ENCODE measurements around the gene POLR1C. TPM values are rescaled to one million over a fixed set of nuclear protein-coding genes. Genes with fewer than 3 reads are reported as not detected.

POLR1C gene
- total RNA-seq, 1 donor from 2014 or later = 39.5 TPM

- no peak for TF ChIP-seq CTCF (IDR thresholded peaks at IDR 0.05; ENCODE audit: unreplicated experiment)
- Mint-ChIP-seq H3K4me1 (no peaks in the 10 kb centered on the region), H3K9me3 (no peaks in the 10 kb centered on the region), H3K27me3 (ENCODE audit: low read depth) (no peaks in the 10 kb centered on the region), H3K27ac (no peak overlapping the region), H3K4me3 (no peak overlapping the region), H3K36me3 (no peaks in the 10 kb centered on the region)
- DNase-seq (ENCODE audit: low spot score in 2 of 2, unreplicated experiment in 2 of 2) = no peak
Measured at GRCh38 chr6:43469947-43470346, 46.9 kb upstream of the POLR1C start.

- DNase-seq (ENCODE audit: low spot score in 2 of 2, unreplicated experiment in 2 of 2) = no peak
- Mint-ChIP-seq H3K4me1 (no peaks in the 10 kb centered on the region), H3K27ac (no peak overlapping the region), H3K9me3 (no peaks in the 10 kb centered on the region), H3K36me3 (no peaks in the 10 kb centered on the region), H3K4me3 (no peak overlapping the region), H3K27me3 (ENCODE audit: low read depth) (no peaks in the 10 kb centered on the region)
- TF ChIP-seq CTCF (IDR thresholded peaks at IDR 0.05; ENCODE audit: unreplicated experiment) = no peak
Measured at GRCh38 chr6:43471399-43471798, 45.5 kb upstream of the POLR1C start.

GRCh38 chr6:43472515-43472914 is 44.4 kb upstream of the POLR1C start:
- Mint-ChIP-seq H3K9me3 (no peaks in the 10 kb centered on the region), H3K36me3 (no peaks in the 10 kb centered on the region), H3K4me1 (peaks cover 6% of the 10 kb centered on the region), H3K4me3 (no peak overlapping the region), H3K27ac (no peak overlapping the region), H3K27me3 (ENCODE audit: low read depth) (no peaks in the 10 kb centered on the region)
- TF ChIP-seq CTCF (IDR thresholded peaks at IDR 0.05; ENCODE audit: unreplicated experiment) = no peak
- DNase-seq (ENCODE audit: low spot score in 2 of 2, unreplicated experiment in 2 of 2) = no peak

GRCh38 chr6:43475516-43475915 is 41.4 kb upstream of the POLR1C start:
- TF ChIP-seq CTCF (IDR thresholded peaks at IDR 0.05; ENCODE audit: unreplicated experiment) = no peak
- H3K27me3 Mint-ChIP-seq (ENCODE audit: low read depth) = no peaks in the 10 kb centered on the region
- no peaks in the 10 kb centered on the region for H3K9me3 Mint-ChIP-seq
- no peaks in the 10 kb centered on the region for H3K36me3 Mint-ChIP-seq
- H3K4me1 Mint-ChIP-seq = peaks cover 29% of the 10 kb centered on the region
- H3K4me3 Mint-ChIP-seq = no peak overlapping the region
- no peak for DNase-seq (ENCODE audit: low spot score in 2 of 2, unreplicated experiment in 2 of 2)
- H3K27ac Mint-ChIP-seq = no peak overlapping the region

- no peaks in the 10 kb centered on the region for H3K27me3 Mint-ChIP-seq (ENCODE audit: low read depth)
- H3K9me3 Mint-ChIP-seq = no peaks in the 10 kb centered on the region
- DNase-seq (ENCODE audit: low spot score in 2 of 2, unreplicated experiment in 2 of 2) = no peak
- H3K4me3 Mint-ChIP-seq = peak overlapping the region; percentile 88
- H3K36me3 Mint-ChIP-seq = no peaks in the 10 kb centered on the region
- TF ChIP-seq CTCF (IDR thresholded peaks at IDR 0.05; ENCODE audit: unreplicated experiment) = no peak
- H3K27ac Mint-ChIP-seq = peak overlapping the region; percentile 99
- peaks cover 32% of the 10 kb centered on the region for H3K4me1 Mint-ChIP-seq
Measured at GRCh38 chr6:43476746-43477145, 40.1 kb upstream of the POLR1C start.

All from mesothelial cell of epicardium (in vitro differentiated cells).